H1 (cell line): Measurements from ENCODE around the gene RPS6KA6.

Experiments used
- BACH1 ChIP-seq: IDR thresholded peaks from 2 replicates; pipeline ENCODE4 v1.6.1; 2012; ENCODE audit warnings: low read length, improper control_type of control experiment
- EZH2 ChIP-seq: fragments of 200-600 bp; sonication (generic); IDR thresholded peaks from 2 replicates; pipeline ENCODE4 v1.7.1; 2012; ENCODE audit warnings: low read depth, mild to moderate bottlenecking, moderate library complexity, low read length, inconsistent platforms; ENCODE audit not compliant: severe bottlenecking
- TCF12 ChIP-seq: IDR thresholded peaks from 2 replicates; pipeline ENCODE4 v1.6.1; 2011; ENCODE audit warnings: low read depth, mild to moderate bottlenecking, low read length

DNA sequence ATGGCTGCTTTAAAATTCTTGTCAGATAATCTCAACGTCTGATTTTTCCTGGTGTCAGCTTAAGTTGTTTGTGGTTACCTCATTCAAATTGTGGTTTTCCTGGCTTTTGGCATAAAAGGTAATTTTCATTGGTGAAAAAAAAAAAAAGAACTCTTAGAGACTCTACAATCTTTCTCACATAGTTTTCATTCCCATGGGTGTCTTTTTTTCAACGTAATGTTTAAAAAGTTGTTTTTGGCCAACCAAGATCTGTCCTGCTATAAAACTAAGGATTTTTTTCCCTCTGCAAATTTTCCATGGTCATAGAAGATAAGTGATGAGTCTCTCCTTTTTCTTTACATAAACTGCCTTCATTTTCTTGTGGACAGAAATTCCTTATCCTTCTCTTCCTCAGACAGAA, 28.9 kb upstream of the RPS6KA6 start:
- TF ChIP-seq BACH1 = no peak
- TF ChIP-seq TCF12 = no peak
- TF ChIP-seq EZH2 = no peak
